Transverse colon (tissue), 4 donors: ENCODE data around the gene SETD3. TPM values are rescaled to one million over a fixed set of nuclear protein-coding genes. Genes with fewer than 3 reads are reported as not detected.
A peak's percentile ranks its signal among the peaks of the same experiment; 100 is the strongest.

Experiments used
- DNase-seq: peaks from one replicate; pipeline ENCODE4 v3.0.0-alpha.2; 2019
- H3K27ac ChIP-seq, 4 donors: fragments of 200-600 bp; sonication (generic); 2 replicates each; pipeline ENCODE4 v1.5.1; 2016 to 2018; ENCODE audit warnings: inconsistent platforms in 4 of 4
- H3K27me3 ChIP-seq: fragments of 200-600 bp; sonication (generic); 2 replicates; pipeline ENCODE4 v1.5.1; 2017; ENCODE audit warnings: inconsistent platforms
- H3K36me3 ChIP-seq, 4 donors: fragments of 200-600 bp; sonication (generic); 2 replicates each; pipeline ENCODE4 v1.5.1; 2017 to 2019; ENCODE audit warnings: inconsistent platforms in 4 of 4
- H3K4me1 ChIP-seq, 4 donors: fragments of 200-600 bp; sonication (generic); 2 replicates each; pipeline ENCODE4 v1.5.1; 2017 to 2020; ENCODE audit warnings: inconsistent platforms in 4 of 4
- H3K4me3 ChIP-seq, 4 donors: fragments of 200-600 bp; sonication (generic); 1 replicate in 1 of 4; 2 replicates in 3 of 4; pipeline versions ENCODE4 v1.5.1 to v1.6.1; 2017 to 2019; ENCODE audit warnings: inconsistent platforms in 4 of 4
- H3K9me3 ChIP-seq, 2 donors: fragments of 200-600 bp; sonication (generic); 2 replicates each; pipeline ENCODE4 v1.5.1; 2017 to 2019; ENCODE audit warnings: inconsistent platforms in 2 of 2
- CTCF ChIP-seq, 5 experiments: fragments of 200-600 bp in 3 of 5; fragments of 450-650 bp in 2 of 5; sonication (generic) in 3 of 5; IDR thresholded peaks; 1 replicate in 2 of 5; 2 replicates in 3 of 5; pipeline ENCODE4 v1.5.1; 2016 to 2017; ENCODE audit warnings: antibody characterized with exemption in 5 of 5, inconsistent platforms in 3 of 5, mild to moderate bottlenecking in 2 of 5, moderate library complexity in 1 of 5
- EP300 ChIP-seq: sonication (generic); formaldehyde crosslinking; IDR thresholded peaks from one replicate; pipeline ENCODE4 v1.6.1; 2017; ENCODE audit warnings: antibody characterized with exemption, low read depth
- POLR2A ChIP-seq: fragments of 450-650 bp; IDR thresholded peaks from one replicate; pipeline ENCODE4 v1.6.1; 2016; ENCODE audit warnings: antibody characterized with exemption, mild to moderate bottlenecking, moderate library complexity
- POLR2AphosphoS5 ChIP-seq, 3 donors: sonication (generic); formaldehyde crosslinking; IDR thresholded peaks; one replicate each; pipeline ENCODE4 v1.6.1; 2016; ENCODE audit warnings: antibody characterized with exemption in 3 of 3
- WGBS, 2 donors: methylation state at CpG; one replicate each; pipeline ENCODE4 v1.1.5; 2018; ENCODE audit warnings: low coverage in 1 of 2; 5-methylcytosine and 5-hydroxymethylcytosine counted together
- in situ Hi-C, 4 donors: fragments of 200-750 bp; cut with MboI; loops; one replicate each; pipeline versions ENCODE4 v1.15.0 to v1.15.1; 2017; ENCODE audit warnings: low sequenced_read_pairs in 3 of 4, low pct_ligation_motif_present in 1 of 4, low pct_unique_long_range_greater_than_20kb in 1 of 4
- intact Hi-C: fragments of 100-400 bp; cut with DNase I; formaldehyde crosslinking; loops from one replicate; pipeline ENCODE4 v1.15.1; 2023; ENCODE audit warnings: low total_unique reads
- total RNA-seq, 4 donors: library from RNA; depleted of rRNA; stranded (reverse); fragments of >200 nt; gene quantifications; one replicate each; pipeline ENCODE4 v1.1.0, GENCODE V29; 2016

Gene SETD3
- total RNA-seq, 4 donors from 2014 or later = 50.1 to 224 (median 68.8) TPM

- Histone ChIP-seq H3K27me3 (no peaks in the 10 kb centered on the region), H3K27ac (no peak overlapping the region), H3K9me3 (no peaks in the 10 kb centered on the region), H3K4me3 (no peak overlapping the region), H3K36me3 (peaks cover 0 to 11% (median 3%) of the 10 kb centered on the region in 4 donors), H3K4me1 (peaks cover 0 to 7% (median 3%) of the 10 kb centered on the region in 4 donors)
- no peak for TF ChIP-seq POLR2A
- no peak for TF ChIP-seq POLR2AphosphoS5 (IDR thresholded peaks at IDR 0.05)
- TF ChIP-seq EP300 = no peak
- TF ChIP-seq CTCF (IDR thresholded peaks at IDR 0.05) = no peak
- intact Hi-C loops (no loop called here), in situ Hi-C loops (no loop called here)
- DNase-seq = no peak
- 45 to 48% methylated on average over 4 of the region's 4 CpGs for WGBS, 2 donors
These were observed 45.3 kb downstream of the SETD3 start for GRCh38 chr14:99435327-99435726.

GRCh38 chr14:99432485-99432884 lies 48.2 kb downstream of the SETD3 start:
- peaks cover 0 to 6% of the 10 kb centered on the region in 2 donors for H3K9me3 ChIP-seq
- in situ Hi-C loops = no loop called here
- H3K4me3 ChIP-seq = no peak overlapping the region
- TF ChIP-seq POLR2A (no peak), EP300 (no peak), POLR2AphosphoS5 (IDR thresholded peaks at IDR 0.05) (no peak), CTCF (IDR thresholded peaks at IDR 0.05) (no peak)
- H3K27me3 ChIP-seq = no peaks in the 10 kb centered on the region
- peaks cover 0 to 7% (median 3%) of the 10 kb centered on the region in 4 donors for H3K4me1 ChIP-seq
- WGBS, 2 donors = 89 to 100% methylated on average over 1 of the region's 1 CpG
- intact Hi-C loops = no loop called here
- no peak overlapping the region for H3K27ac ChIP-seq
- peaks cover 0 to 10% (median 4%) of the 10 kb centered on the region in 4 donors for H3K36me3 ChIP-seq
- DNase-seq = no peak

GRCh38 chr14:99431986-99432385 lies 48.7 kb downstream of the SETD3 start:
- no peak for DNase-seq
- TF ChIP-seq CTCF (IDR thresholded peaks at IDR 0.05) (no peak), POLR2AphosphoS5 (IDR thresholded peaks at IDR 0.05) (no peak), POLR2A (no peak), EP300 (no peak)
- Histone ChIP-seq H3K4me3 (no peak overlapping the region), H3K27ac (no peak overlapping the region), H3K4me1 (peaks cover 0 to 7% (median 3%) of the 10 kb centered on the region in 4 donors), H3K36me3 (peaks cover 0 to 10% (median 5%) of the 10 kb centered on the region in 4 donors), H3K27me3 (no peaks in the 10 kb centered on the region), H3K9me3 (peaks cover 0 to 6% of the 10 kb centered on the region in 2 donors)
- intact Hi-C loops (no loop called here), in situ Hi-C loops (no loop called here)
- WGBS, 2 donors = 69 to 75% methylated on average over 3 of the region's 3 CpGs

GRCh38 chr14:99430491-99430890 lies 50.2 kb downstream of the SETD3 start:
- Histone ChIP-seq H3K4me1 (peaks cover 0 to 4% (median 3%) of the 10 kb centered on the region in 4 donors), H3K27ac (no peak overlapping the region), H3K9me3 (peaks cover 0 to 6% of the 10 kb centered on the region in 2 donors), H3K4me3 (no peak overlapping the region), H3K27me3 (no peaks in the 10 kb centered on the region), H3K36me3 (peaks cover 0 to 10% (median 5%) of the 10 kb centered on the region in 4 donors)
- intact Hi-C loops = no loop called here
- DNase-seq = no peak
- 68% methylated on average over 2 to 7 of the region's 7 CpGs for WGBS, 2 donors
- in situ Hi-C loops = no loop called here
- no peak for TF ChIP-seq POLR2AphosphoS5 (IDR thresholded peaks at IDR 0.05)
- TF ChIP-seq CTCF (IDR thresholded peaks at IDR 0.05) = peak in 1 of 5 experiments; percentile 11
